HG03139 (cell line): ENCODE data around the gene THRSP.
A peak's percentile ranks its signal among the peaks of the same experiment; 100 is the strongest.
"Not testable (repeated sequence)": the region's sequence is repeated elsewhere in the genome, so short reads cannot be mapped to it uniquely, and the experiment has no call there.

Experiments used
- ATAC-seq: cut with Tn5 transposase; IDR thresholded peaks from one replicate; pipeline ENCODE4 v1.9.1; 2021; ENCODE audit not compliant: unreplicated experiment

THRSP gene

GRCh38 chr11:78063440-78064181 is at the start of gene THRSP:
THRSP (plus strand) TSS chr11:78063861; CDS start chr11:78063882, 21 bp downstream.
- no peak for ATAC-seq

- not testable (repeated sequence) for ATAC-seq
Observed at GRCh38 chr11:78014937-78015520, 48.6 kb upstream of the THRSP start.

- ATAC-seq: no peak
Observed at GRCh38 chr11:78015878-78016277, 47.8 kb upstream of the THRSP start.

GRCh38 chr11:78019808-78020207 is 43.9 kb upstream of the THRSP start:
- no peak for ATAC-seq

- no peak for ATAC-seq
Observed at GRCh38 chr11:78020246-78020645, 43.4 kb upstream of the THRSP start.

GRCh38 chr11:78021611-78022010 is 42.0 kb upstream of the THRSP start:
- ATAC-seq: no peak

- ATAC-seq: no peak
Observed at GRCh38 chr11:78022397-78023396, 41.0 kb upstream of the THRSP start, which contains the start of gene KCTD14. KCTD14 (minus strand) TSS chr11:78023276; CDS start chr11:78023249, 27 bp downstream.

- ATAC-seq: no peak
Observed at GRCh38 chr11:78023426-78023825, 40.2 kb upstream of the THRSP start.

- ATAC-seq: no peak
Observed at GRCh38 chr11:78025378-78025777, 38.3 kb upstream of the THRSP start.

GRCh38 chr11:78027759-78028158 is 35.9 kb upstream of the THRSP start:
- no peak for ATAC-seq

- ATAC-seq: not testable (repeated sequence)
Observed at GRCh38 chr11:78028423-78028822, 35.2 kb upstream of the THRSP start.

- no peak for ATAC-seq
Observed at GRCh38 chr11:78030429-78031325, 33.0 kb upstream of the THRSP start.

GRCh38 chr11:78031629-78032028 is 32.0 kb upstream of the THRSP start:
- peak; percentile 70 for ATAC-seq

GRCh38 chr11:78032090-78032489 is 31.6 kb upstream of the THRSP start:
- ATAC-seq: peak; percentile 12

GRCh38 chr11:78033040-78033439 is 30.6 kb upstream of the THRSP start:
- no peak for ATAC-seq

- no peak for ATAC-seq
Observed at GRCh38 chr11:78034623-78035022, 29.0 kb upstream of the THRSP start.

GRCh38 chr11:78036313-78036712 is 27.3 kb upstream of the THRSP start:
- ATAC-seq: no peak

- no peak for ATAC-seq
Observed at GRCh38 chr11:78037056-78037455, 26.6 kb upstream of the THRSP start.

- no peak for ATAC-seq
Observed at GRCh38 chr11:78037825-78038620, 25.6 kb upstream of the THRSP start.
